NCI-H1436 treated with DMSO at 0.1 percent for 48 hours (cell line): ENCODE measurements around the gene ULK1.
A peak's percentile ranks its signal among the peaks of the same experiment; 100 is the strongest.

Experiments
- DNase-seq: peaks from one replicate; lab custom pipeline; 2025; lab: John Stamatoyannopoulos, UW

ULK1 gene

GRCh38 chr12:131894313-131894860 is at the start of gene ULK1:
Gene ULK1 (plus strand): TSS chr12:131894622. CDS start chr12:131895002, 380 bp downstream.
- peak; percentile 74 for DNase-seq

DNA sequence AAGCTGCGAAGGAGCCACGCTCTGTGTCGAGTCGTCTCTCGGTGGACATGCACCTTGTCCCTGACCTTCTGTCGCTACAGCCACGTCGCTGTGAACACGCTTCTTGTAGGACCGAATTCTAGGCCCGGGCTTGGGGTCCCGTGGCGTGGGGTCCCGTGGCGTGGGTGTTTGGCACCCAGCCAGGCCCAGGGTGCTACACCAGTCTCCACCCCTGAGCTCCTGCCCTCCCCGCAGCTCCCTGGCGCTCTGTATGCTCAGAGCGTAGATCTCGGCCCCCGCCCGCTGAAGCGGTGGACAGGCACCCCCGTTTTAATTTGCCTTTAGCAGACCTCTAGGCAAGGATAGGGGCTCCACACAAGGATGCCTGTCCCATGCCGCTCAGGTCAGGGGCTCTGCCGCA is 49.8 kb upstream of the ULK1 start:
- no peak for DNase-seq

GRCh38 chr12:131845121-131845520 is 49.3 kb upstream of the ULK1 start:
- DNase-seq, result no peak

DNA sequence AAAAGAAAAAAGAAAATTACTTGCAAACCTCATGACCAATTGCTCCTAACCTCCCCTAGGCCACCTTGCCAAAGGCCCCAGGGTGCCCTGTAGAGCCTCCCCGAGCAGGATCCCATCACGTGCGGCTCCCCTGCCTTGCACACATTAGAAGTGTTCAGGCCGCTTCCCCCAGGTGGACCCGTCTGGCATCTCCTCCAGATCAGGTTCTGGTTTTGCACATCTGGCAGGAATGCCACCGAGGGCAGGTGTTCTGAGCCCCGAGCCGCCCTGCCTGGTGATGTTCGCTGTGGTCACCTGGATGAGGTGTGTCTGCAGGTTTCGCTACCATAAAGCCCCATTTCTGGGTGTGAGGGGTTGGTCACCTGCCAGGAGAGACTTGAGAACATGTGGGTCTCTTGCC is 47.0 kb upstream of the ULK1 start:
- no peak for DNase-seq

- DNase-seq, result no peak
Measured at GRCh38 chr12:131848753-131849152, 45.7 kb upstream of the ULK1 start.

GRCh38 chr12:131849700-131850553 is 44.5 kb upstream of the ULK1 start:
- DNase-seq, result no peak

GRCh38 chr12:131850856-131851559 is 43.4 kb upstream of the ULK1 start:
- DNase-seq, result no peak

GRCh38 chr12:131851741-131852550 is 42.5 kb upstream of the ULK1 start:
- DNase-seq, result no peak

GRCh38 chr12:131852551-131853299 is 41.7 kb upstream of the ULK1 start:
- DNase-seq, result no peak

DNA sequence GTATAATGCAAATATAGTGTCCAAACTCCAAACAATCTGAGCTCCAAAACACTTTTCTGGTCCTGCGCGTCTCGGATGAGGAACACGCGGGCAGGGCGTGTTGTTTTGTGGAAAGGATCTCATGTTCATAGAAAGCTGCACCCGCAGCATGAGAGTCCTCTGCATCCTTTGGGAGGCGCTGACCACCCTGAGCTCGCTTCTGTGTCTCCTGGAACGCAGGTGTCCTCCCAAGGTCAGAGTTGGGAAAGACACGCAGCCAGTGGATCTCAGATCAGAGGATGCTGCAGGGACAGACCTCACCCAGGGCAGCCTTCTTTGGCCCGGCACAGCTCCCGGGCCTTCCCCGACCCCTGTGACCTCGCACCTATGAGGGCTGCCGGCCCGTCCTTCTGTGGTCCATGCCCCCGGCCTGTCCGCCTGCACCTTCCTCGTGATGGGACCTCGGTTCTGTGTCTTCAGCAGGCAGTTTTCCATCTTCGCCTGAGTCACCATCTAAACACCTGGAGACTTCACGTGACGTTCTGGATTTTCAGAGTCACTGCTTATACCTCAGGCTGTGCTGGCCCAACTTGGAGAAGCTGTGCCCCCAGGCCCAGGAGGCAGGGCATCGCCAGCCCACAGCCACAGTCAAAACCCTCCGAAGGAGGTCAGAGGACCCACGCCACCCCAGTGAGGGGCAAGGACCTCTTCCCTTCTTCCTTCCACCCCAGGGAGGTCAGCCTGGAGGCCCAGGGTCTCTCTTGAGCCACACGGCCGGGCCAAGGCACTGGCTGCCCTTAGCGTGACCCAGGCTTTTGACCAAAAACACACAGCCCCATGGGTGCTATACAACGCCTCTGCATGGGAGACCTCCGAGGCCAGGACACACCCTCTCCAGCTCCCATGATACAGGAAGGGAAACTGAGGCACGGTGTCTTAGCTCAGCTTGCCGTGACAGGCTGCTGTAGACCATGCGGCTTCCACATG is 40.3 kb upstream of the ULK1 start:
- no peak for DNase-seq

GRCh38 chr12:131854861-131855476 is 39.5 kb upstream of the ULK1 start:
- DNase-seq, result no peak

GRCh38 chr12:131855521-131856142 is 38.8 kb upstream of the ULK1 start:
- no peak for DNase-seq

DNA sequence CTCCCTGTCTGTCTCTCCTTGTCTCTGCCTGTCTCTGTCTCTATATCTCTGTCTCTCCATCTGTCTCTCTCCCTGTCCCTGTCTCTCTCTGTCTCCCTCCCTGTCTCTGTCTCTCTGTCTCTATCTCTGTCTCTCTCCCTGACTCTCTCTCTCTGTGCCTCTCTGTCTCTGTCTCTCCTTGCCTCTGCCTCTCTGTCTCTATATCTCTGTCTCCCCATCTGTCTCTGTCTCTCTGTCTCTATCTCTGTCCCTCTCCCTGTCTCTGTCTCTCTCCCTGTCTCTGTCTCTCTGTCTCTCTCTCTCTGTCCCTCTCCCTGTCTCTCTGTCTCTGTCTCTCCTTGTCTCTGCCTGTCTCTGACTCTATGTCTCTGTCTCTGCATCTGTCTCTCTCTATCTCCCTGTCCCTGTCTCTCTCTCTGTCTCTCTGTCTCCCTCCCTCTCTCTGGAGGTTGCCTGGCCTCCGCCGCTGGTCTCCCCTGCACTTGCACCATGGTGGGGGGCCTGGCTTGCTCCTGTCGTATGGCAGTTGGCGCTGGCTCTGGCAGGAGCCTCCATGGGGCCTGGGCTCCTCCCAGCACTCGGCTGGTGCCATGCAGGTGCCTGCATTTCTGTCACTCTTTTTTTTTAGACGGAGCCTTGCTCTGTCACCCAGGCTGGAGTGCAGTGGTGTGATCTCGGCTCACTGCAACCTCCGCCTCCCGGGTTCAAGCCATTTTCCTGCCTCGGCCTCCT is 37.9 kb upstream of the ULK1 start:
- DNase-seq, result no peak

DNA sequence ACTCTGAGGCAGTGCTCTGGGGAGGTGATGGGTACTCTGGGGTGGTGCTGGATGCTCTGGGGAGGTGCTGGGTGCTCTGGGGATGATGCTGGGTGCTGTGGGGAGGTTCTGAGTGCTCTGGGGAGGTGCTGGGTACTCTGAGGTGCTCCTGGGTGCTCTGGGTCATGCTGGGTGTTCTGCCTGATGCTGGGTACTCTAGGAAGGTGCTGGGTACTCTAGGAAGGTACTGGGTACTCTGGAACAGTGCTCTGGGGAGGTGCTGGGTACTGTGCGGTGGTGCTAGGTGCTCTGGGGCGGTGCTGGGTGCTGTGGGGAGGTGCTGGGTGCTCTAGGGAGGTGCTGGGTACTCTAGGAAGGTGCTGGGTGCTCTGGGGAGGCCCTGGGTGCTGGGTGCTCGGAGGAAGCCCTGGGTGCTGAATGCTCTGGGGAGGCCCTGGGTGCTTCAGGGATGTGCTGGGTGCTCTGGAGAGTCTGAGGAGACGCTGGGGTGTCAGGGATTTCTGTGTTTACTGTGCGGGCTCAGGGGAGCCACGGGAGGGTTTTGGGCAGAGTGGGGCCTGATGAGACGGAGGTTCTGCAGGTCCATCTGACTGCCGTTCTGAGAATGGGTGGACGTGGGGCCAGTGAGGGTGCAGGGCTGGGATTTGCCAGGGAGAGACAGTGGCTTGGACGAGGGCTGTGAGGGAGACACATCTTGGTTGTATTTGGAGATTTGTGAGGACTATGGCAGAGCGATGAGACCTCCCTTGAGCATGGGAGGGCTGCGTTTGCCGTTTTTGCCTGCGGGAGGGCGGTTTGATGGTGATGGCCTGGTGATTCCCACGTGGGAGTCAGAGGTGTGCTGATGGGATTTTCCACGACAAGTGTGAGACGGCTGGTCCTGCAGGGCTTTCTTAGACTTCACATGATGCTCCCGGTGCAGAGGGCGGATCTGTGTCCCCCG is 36.2 kb upstream of the ULK1 start:
- DNase-seq, result no peak

DNA sequence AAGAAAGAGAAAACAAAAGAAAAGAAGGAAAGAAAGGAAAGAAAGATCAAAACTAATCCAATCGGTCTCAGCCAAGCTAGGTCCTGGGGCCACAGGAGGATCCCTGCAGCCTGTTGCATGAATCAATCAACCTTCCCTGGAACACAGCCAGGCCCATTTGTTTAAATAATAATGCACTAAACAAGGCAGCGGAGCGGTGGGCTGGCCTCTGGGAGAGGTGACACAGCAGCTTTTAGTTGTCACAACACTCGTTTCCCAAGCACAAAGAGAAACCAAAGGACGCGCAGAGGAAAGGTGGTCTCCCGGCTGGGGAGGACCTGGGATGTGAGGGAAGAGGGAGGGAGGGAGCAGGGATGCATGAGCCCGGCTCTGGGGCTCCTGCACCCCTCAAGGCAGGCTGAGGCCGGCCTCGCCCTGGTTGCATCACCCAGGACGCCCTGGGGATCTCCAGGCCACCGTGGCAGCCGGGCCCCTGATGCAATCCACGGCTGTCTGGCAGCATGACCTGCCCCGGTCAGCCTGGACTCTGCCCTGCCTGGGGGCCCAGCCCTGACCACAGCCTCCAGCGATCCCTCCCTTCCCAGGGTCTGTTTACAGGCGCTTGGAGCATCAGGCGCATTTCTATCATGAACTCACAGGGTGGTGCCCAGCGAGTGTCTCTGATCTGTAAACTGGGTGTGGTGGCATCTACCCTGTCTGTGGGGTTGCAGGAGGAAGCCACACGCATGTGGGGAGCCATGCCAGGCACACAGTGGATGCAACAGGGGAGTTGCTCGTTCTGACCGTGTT is 33.8 kb upstream of the ULK1 start:
- DNase-seq, result peak; percentile 50

GRCh38 chr12:131861261-131862083 is 33.0 kb upstream of the ULK1 start:
- DNase-seq, result no peak
